ENCODE results near the gene IFNA5.

IFNA5 gene

GRCh38 chr9:21294364-21294774 lies 10.7 kb downstream of the IFNA5 start:
- DNase-seq (ENCODE audit: low read depth), result no peak

- no peak for DNase-seq (ENCODE audit: low read depth)
These were observed 15.3 kb downstream of the IFNA5 start for GRCh38 chr9:21289848-21290247.

- DNase-seq (ENCODE audit: low read depth), result no peak
These were observed 17.8 kb downstream of the IFNA5 start for GRCh38 chr9:21287280-21287679.

GRCh38 chr9:21286659-21287058 lies 18.5 kb downstream of the IFNA5 start:
- DNase-seq (ENCODE audit: low read depth), result no peak

- DNase-seq (ENCODE audit: low read depth), result no peak
These were observed 19.0 kb downstream of the IFNA5 start for GRCh38 chr9:21286099-21286498.

GRCh38 chr9:21281275-21281674 lies 23.8 kb downstream of the IFNA5 start:
- no peak for DNase-seq (ENCODE audit: low read depth)

- no peak for DNase-seq (ENCODE audit: low read depth)
These were observed 36.8 kb downstream of the IFNA5 start for GRCh38 chr9:21268347-21268657.

- no peak for DNase-seq (ENCODE audit: low read depth)
These were observed 37.4 kb downstream of the IFNA5 start for GRCh38 chr9:21267485-21268346.

GRCh38 chr9:21266733-21267484 lies 38.2 kb downstream of the IFNA5 start:
- DNase-seq (ENCODE audit: low read depth), result no peak

- no peak for DNase-seq (ENCODE audit: low read depth)
These were observed 39.5 kb downstream of the IFNA5 start for GRCh38 chr9:21265421-21266189.

- DNase-seq (ENCODE audit: low read depth), result no peak
These were observed 49.4 kb downstream of the IFNA5 start for GRCh38 chr9:21255538-21256212.

All from stimulated activated CD8-positive, alpha-beta memory T cell treated with anti-CD3 and anti-CD28 coated beads, Interleukin-7, amount 100 ng/mL, for 24 hours (primary cell).